ENCODE data around the gene CFAP100. TPM values are rescaled to one million over a fixed set of nuclear protein-coding genes. Genes with fewer than 3 reads are reported as not detected.

Gene CFAP100
- total RNA-seq, 1 experiment from 2014 or later: not detected

- no peak for TF ChIP-seq CTCF (IDR thresholded peaks at IDR 0.05 in 2 of 3, conservative IDR thresholded peaks at IDR 0.05 in 1 of 3; ENCODE audit: borderline replicate concordance in 1 of 3, insufficient read depth in 1 of 3, low read depth in 2 of 3, low read length in 2 of 3)
- TF ChIP-seq ZFX (IDR thresholded peaks at IDR 0.05): no peak
These were observed 49.5 kb upstream of the CFAP100 start (continued) for GRCh38 chr3:126345231-126345630.

- no peaks in the 10 kb centered on the region for H3K9me3 ChIP-seq (ENCODE audit: control insufficient read depth in 1 of 2, insufficient read depth in 1 of 2, low read depth in 1 of 2, low read length in 2 of 2)
- H3K27me3 ChIP-seq (ENCODE audit: insufficient read depth, low read length): no peaks in the 10 kb centered on the region
- RAD21 ChIA-PET (ENCODE audit: low non-redundant PET in 1 of 2, low total read pairs in 2 of 2, uncharacterized antibody in 2 of 2, unreplicated experiment in 2 of 2): no interaction called here
- ATAC-seq (no peak), DNase-seq (ENCODE audit: low read depth, low spot score) (no peak)
- H4K20me1 ChIP-seq (ENCODE audit: insufficient read depth): no peaks in the 10 kb centered on the region
- CTCF ChIA-PET: no interaction called here
- no peak overlapping the region for H3K4me3 ChIP-seq (replicated peaks in 1 of 2; ENCODE audit: low read depth in 1 of 2, low read length in 2 of 2)
- H3K79me2 ChIP-seq (ENCODE audit: insufficient read depth, low read length): no peaks in the 10 kb centered on the region
- no peak overlapping the region for H3K9ac ChIP-seq (ENCODE audit: low read length)
- no peaks in the 10 kb centered on the region for H3K36me3 ChIP-seq (ENCODE audit: control insufficient read depth in 1 of 2, insufficient read depth in 2 of 2, low read length in 2 of 2)
- no peak overlapping the region for H3K4me2 ChIP-seq (ENCODE audit: low read length)
- no peak overlapping the region for H2AFZ ChIP-seq (ENCODE audit: low read depth, low read length, poor library complexity, severe bottlenecking)
- no TSS peak for BruUV-seq (replicated peaks)
- H3K4me1 ChIP-seq (ENCODE audit: control insufficient read depth in 1 of 2, insufficient read depth in 2 of 2, low read length in 2 of 2): no peaks in the 10 kb centered on the region
- POLR2A ChIA-PET: no interaction called here
- intact Hi-C loops (cut with micrococcal nuclease): no loop called here
- H3K27ac ChIP-seq (ENCODE audit: low read depth, low read length): no peak overlapping the region
- no peaks in the 10 kb centered on the region for H3K9me2 ChIP-seq (ENCODE audit: insufficient read depth)
- TF ChIP-seq MAX (IDR thresholded peaks at IDR 0.05): no peak
- TF ChIP-seq JUND (IDR thresholded peaks at IDR 0.05): no peak
- no peak for TF ChIP-seq ZBTB33 (IDR thresholded peaks at IDR 0.05; ENCODE audit: extremely low read depth, insufficient replicate concordance, low read length)
- no peak for TF ChIP-seq FOSL1 (IDR thresholded peaks at IDR 0.05; ENCODE audit: low read depth)
- no peak for TF ChIP-seq CTCF (IDR thresholded peaks at IDR 0.05 in 2 of 3, conservative IDR thresholded peaks at IDR 0.05 in 1 of 3; ENCODE audit: borderline replicate concordance in 1 of 3, insufficient read depth in 1 of 3, low read depth in 2 of 3, low read length in 2 of 3)
- TF ChIP-seq CEBPB (IDR thresholded peaks at IDR 0.05; ENCODE audit: low read depth): no peak
- TF ChIP-seq RAD21 (IDR thresholded peaks at IDR 0.05; ENCODE audit: low read depth): no peak
- TF ChIP-seq EGR1 (IDR thresholded peaks at IDR 0.05; ENCODE audit: low read depth): no peak
- TF ChIP-seq ZNF274 (IDR thresholded peaks at IDR 0.05; ENCODE audit: low read depth, low read length): no peak
- no peak for TF ChIP-seq POLR2A (IDR thresholded peaks at IDR 0.05; ENCODE audit: borderline replicate concordance, extremely low read depth, insufficient read depth, insufficient read length)
- TF ChIP-seq CBX3 (IDR thresholded peaks at IDR 0.05; ENCODE audit: low read depth): no peak
- no peak for TF ChIP-seq EZH2 (IDR thresholded peaks at IDR 0.05)
- TF ChIP-seq SIN3A (IDR thresholded peaks at IDR 0.05; ENCODE audit: low read depth): no peak
- no peak for TF ChIP-seq YY1 (IDR thresholded peaks at IDR 0.05; ENCODE audit: extremely low read depth, insufficient replicate concordance, low read depth, low read length)
- TF ChIP-seq SP1 (IDR thresholded peaks at IDR 0.05; ENCODE audit: low read depth): no peak
- TF ChIP-seq EZH2phosphoT487 (IDR thresholded peaks at IDR 0.05; ENCODE audit: borderline replicate concordance): no peak
These were observed 48.9 kb upstream of the CFAP100 start for GRCh38 chr3:126345641-126346460.
